Type B pancreatic cell (in vitro differentiated cells): ENCODE results near the gene ST6GALNAC5. TPM values are rescaled to one million over a fixed set of nuclear protein-coding genes. Genes with fewer than 3 reads are reported as not detected.

Source experiments
- DNase-seq: peaks from one replicate; pipeline ENCODE4 v3.0.0; 2021; ENCODE audit warnings: mixed read lengths; ENCODE audit not compliant: unreplicated experiment; ENCODE audit errors: extremely low spot score
- H3K27ac Mint-ChIP-seq: 2 replicates; pipeline ENCODE4 v1.8.0; 2021; ENCODE audit warnings: mild to moderate bottlenecking, mixed read lengths
- H3K27me3 Mint-ChIP-seq: 2 replicates; pipeline ENCODE4 v1.8.0; 2021; ENCODE audit warnings: mixed read lengths
- H3K36me3 Mint-ChIP-seq: 2 replicates; pipeline ENCODE4 v1.8.0; 2021; ENCODE audit warnings: mixed read lengths
- H3K4me1 Mint-ChIP-seq: one replicate; pipeline ENCODE4 v1.8.0; 2021; ENCODE audit warnings: mixed read lengths; ENCODE audit not compliant: unreplicated experiment
- H3K4me3 Mint-ChIP-seq: 2 replicates; pipeline ENCODE4 v1.8.0; 2021; ENCODE audit warnings: mild to moderate bottlenecking, mixed read lengths
- H3K9me3 Mint-ChIP-seq: 2 replicates; pipeline ENCODE4 v1.8.0; 2021; ENCODE audit warnings: mixed read lengths
- total RNA-seq: library from RNA; stranded (reverse); gene quantifications from 2 replicates; pipeline ENCODE4 v1.2.1, GENCODE V29; 2021; ENCODE audit warnings: low replicate concordance
- TF ChIP-seq, protein P1 (sequence below): fragments of 200-600 bp; sonication (generic); conservative IDR thresholded peaks from 2 replicates; pipeline ENCODE4 v1.5.0; 2021; ENCODE audit warnings: antibody characterized with exemption, mild to moderate bottlenecking

Gene ST6GALNAC5
- total RNA-seq, 1 donor from 2014 or later, result 36.6 TPM

- Mint-ChIP-seq H3K9me3 (no peaks in the 10 kb centered on the region), H3K36me3 (no peaks in the 10 kb centered on the region), H3K4me3 (no peak overlapping the region), H3K27me3 (no peaks in the 10 kb centered on the region), H3K4me1 (no peaks in the 10 kb centered on the region), H3K27ac (no peak overlapping the region)
- no peak for DNase-seq
- TF ChIP-seq, protein P1, sequence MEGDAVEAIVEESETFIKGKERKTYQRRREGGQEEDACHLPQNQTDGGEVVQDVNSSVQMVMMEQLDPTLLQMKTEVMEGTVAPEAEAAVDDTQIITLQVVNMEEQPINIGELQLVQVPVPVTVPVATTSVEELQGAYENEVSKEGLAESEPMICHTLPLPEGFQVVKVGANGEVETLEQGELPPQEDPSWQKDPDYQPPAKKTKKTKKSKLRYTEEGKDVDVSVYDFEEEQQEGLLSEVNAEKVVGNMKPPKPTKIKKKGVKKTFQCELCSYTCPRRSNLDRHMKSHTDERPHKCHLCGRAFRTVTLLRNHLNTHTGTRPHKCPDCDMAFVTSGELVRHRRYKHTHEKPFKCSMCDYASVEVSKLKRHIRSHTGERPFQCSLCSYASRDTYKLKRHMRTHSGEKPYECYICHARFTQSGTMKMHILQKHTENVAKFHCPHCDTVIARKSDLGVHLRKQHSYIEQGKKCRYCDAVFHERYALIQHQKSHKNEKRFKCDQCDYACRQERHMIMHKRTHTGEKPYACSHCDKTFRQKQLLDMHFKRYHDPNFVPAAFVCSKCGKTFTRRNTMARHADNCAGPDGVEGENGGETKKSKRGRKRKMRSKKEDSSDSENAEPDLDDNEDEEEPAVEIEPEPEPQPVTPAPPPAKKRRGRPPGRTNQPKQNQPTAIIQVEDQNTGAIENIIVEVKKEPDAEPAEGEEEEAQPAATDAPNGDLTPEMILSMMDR, result no peak
Observed at GRCh38 chr1:77047978-77048614, 180.8 kb downstream of the ST6GALNAC5 start.

DNA sequence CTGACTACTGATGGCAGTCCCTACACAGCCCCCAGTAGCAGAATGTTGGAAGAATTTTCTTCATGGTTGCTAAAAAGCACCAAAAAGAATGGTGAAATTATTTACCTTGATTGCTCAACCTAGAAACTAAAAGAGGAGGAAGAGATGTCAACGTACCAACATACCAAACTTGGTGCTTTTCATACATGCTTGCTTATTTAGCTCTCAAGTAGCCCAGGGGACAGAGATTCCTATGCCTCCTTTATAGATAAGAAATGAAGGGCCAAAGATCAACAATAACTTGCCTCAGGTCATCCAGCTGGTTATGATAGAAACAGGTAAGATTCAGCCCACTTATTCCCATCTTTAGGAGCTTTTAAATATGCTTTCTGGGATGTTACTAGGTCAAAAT lies 181.3 kb downstream of the ST6GALNAC5 start:
- TF ChIP-seq, protein P1, result no peak
- no peak for DNase-seq
- Mint-ChIP-seq H3K36me3 (no peaks in the 10 kb centered on the region), H3K9me3 (no peaks in the 10 kb centered on the region), H3K27me3 (no peaks in the 10 kb centered on the region), H3K27ac (no peak overlapping the region), H3K4me3 (no peak overlapping the region), H3K4me1 (no peaks in the 10 kb centered on the region)

GRCh38 chr1:77051425-77051824 lies 184.1 kb downstream of the ST6GALNAC5 start:
- Mint-ChIP-seq H3K27ac (no peak overlapping the region), H3K27me3 (no peaks in the 10 kb centered on the region), H3K36me3 (peaks cover 6% of the 10 kb centered on the region), H3K9me3 (peaks cover 3% of the 10 kb centered on the region), H3K4me1 (no peaks in the 10 kb centered on the region), H3K4me3 (no peak overlapping the region)
- TF ChIP-seq, protein P1, result no peak
- DNase-seq, result no peak

DNA sequence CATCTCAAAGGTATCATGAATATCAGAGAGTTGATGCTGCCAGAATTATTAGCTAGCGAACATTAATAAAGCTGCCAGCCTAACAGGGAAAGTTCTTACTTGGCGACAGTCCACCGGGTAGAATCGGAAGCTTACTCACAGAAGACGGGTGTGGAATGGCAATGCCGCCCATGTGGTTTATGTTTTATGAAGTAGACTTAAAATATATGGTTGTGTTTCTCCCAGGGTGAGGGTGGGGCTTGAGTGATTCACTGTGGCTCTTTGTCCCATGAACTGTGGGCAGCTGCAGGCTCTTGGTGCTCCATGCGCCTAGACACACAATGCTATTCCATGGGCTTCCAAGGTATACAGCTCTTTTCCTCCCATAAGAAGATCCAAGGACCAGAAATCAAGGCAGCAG lies 189.2 kb downstream of the ST6GALNAC5 start:
- Mint-ChIP-seq H3K27me3 (no peaks in the 10 kb centered on the region), H3K27ac (no peak overlapping the region)

DNA sequence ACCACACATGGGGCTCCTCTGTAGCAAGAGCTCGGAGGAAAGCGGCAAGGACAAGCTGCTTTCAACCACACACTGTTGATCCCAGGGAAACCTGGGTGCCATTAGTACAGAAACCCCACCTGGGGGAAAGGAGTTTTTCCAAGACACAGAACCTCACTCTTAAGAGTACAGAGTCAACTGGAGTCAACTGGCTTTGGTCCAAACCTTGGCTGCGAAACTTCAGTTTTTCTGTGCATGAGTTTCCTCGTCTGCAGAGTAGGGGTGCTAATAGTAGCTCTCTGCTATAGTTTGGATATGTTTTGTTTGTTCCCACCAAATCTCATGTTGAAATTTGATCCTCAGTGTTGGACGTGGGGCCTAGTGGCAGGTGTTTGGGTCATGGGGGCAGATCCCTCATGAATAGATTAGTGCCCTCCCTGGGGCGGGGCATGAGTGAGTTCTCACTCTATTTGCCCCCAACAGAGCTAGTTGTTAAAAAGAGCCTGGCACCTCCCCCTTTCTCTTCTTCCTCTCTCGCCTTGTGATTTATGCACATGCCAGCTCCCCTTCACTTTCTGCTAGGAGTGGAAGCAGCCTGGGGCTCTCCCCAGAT lies 190.8 kb downstream of the ST6GALNAC5 start:
- H3K9me3 Mint-ChIP-seq, result peaks cover 3% of the 10 kb centered on the region
- no peaks in the 10 kb centered on the region for H3K27me3 Mint-ChIP-seq
- no peak overlapping the region for H3K4me3 Mint-ChIP-seq
- TF ChIP-seq, protein P1, result no peak
- H3K4me1 Mint-ChIP-seq, result peaks cover 4% of the 10 kb centered on the region
- DNase-seq, result no peak
- no peak overlapping the region for H3K27ac Mint-ChIP-seq
- H3K36me3 Mint-ChIP-seq, result peaks cover 8% of the 10 kb centered on the region

More for the DNA sequence above, 189.2 kb downstream of the ST6GALNAC5 start:
- DNase-seq, result no peak
- TF ChIP-seq, protein P1, result no peak
- Mint-ChIP-seq H3K9me3 (peaks cover 3% of the 10 kb centered on the region), H3K4me1 (peaks cover 4% of the 10 kb centered on the region), H3K36me3 (peaks cover 8% of the 10 kb centered on the region), H3K4me3 (no peak overlapping the region)
